HPDE6-E6E7 (cell line): ENCODE measurements around the gene PARN.

Experiments
- DNase-seq: peaks from one replicate; pipeline ENCODE4 v3.0.0; 2011; ENCODE audit warnings: missing footprints; ENCODE audit errors: extremely low spot score

Gene PARN

DNA sequence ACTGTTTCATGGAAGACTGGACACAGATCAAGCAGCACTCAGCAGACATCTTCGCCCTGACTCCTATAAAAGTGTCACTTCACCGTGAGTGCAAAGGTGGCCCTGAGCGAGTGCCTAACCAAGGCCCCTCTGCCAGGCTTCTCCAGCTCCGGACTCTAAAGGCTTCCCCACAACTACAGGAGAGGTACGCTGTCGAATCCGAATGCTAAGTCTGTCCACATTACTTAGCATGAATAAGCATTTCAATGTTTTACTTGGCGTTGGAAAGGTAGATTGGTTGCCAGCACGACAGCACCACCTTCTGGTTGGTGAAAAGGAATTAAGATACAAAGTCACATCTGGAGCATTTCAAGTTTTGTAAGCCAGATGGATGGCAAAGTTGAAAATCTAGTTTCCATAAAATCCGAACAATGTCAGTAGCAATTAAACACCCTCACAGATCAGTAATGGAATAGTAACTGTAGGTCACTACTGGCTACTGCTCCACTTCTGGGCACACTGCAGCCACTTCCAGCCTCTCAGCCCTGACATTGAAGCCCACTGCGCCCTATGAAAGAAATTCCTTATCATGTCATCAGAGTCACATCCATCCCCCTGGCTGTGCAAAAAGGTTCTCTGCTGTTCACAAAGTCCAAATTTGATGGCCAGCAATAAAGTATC is 100.9 kb downstream of the PARN start:
- DNase-seq = peak; percentile 42

DNA sequence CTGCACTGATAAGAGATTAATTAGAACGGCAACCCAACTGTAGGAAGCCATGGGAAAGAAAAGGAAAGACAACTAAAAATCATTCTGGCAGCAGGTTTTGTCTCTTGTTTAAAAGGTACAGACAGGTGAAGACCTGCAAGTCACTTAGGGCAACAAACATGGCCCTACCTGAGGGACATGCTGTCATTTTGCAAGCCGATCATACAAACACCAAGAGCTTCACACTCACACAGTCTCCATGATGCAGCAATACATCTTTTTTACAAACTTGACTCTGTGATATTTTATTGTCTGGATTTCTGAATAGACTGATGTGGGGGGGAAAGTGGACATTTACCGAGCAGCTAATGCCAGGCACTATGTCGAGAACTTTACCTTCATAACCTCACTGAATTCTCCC is 101.8 kb downstream of the PARN start:
- no peak for DNase-seq

DNA sequence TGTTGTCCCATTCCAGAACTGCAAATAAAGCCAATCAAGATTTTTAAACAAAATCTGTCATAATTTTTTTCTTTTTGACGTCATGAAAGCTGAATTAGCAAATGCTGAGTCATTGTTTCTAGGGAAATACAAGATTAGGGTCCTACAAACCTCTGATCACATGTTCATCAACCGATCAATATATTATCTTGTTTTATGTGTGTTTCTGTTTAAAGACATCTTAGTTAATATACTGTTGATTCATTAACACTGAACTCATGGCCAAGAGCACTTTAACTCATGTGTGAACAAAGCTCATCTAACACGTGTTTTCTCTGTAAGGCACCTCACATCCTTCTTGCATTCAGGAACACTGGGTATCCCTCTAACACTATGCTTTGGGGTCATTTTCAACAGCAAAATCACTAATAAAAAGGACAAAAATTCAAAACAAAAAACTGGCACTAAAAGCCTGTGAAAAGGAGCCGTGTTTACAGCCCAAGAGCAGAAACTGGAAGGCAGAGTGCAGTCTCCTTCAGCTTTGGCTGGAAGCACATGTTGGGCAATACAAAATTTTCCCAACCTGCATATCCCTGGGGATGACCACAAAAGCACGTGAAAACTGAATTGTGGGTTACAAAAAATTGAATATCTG is 102.5 kb downstream of the PARN start:
- DNase-seq = no peak

DNA sequence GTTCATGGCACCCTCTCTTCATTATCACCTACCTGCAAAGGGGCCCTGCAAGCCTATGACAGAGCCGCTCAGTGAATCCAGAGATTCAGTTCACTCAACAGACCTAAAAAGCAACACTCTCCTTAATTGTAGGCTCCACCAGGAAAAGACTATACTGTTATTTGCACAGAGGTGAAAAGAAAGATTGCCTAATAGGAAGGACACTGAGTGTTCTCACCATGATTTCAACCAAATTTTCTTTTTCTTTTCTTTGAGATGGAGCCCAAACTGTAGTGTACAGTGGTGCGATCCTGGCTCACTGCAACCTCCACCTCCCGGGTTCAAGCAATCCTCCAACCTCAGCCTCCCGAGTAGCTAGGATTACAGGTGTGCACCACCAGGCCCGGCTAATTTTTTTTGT is 104.5 kb downstream of the PARN start:
- DNase-seq = no peak

DNA sequence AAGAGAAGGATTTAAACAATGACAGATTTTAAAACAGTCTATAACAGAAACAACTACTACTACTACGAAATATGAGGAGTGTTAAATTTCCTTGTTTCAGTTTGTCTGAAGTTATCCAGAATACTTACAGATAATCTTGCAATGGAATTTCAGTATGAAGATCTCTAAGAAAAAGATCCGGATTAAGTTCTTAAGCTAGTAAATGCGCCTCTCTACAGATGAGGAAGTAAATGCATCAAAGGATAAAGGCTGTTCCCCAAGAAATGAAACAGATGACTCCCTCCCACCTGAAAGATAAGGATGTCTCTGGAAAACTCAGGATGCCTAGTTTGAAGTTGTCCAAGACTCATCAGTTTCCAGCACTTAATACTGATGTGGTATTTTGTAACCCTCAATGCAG is 105.1 kb downstream of the PARN start:
- DNase-seq = no peak

DNA sequence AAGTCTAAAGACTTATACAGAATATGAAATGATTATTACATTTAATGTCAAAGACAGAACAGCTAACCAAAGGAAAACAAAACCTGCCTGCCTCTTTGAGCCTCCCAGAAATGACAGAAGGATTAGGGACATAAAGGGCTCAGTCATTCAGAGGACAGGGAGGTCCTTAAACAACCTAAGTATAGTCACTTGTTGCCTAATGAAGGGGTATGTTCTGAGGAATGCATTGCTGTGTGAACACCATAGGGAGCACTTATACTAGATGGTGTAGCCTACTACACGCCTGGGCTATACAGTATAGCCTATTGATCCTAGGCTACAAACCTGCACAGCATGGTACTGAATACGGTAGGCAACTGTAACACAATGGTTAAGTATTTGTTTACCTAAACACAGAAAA is 106.4 kb downstream of the PARN start:
- DNase-seq = no peak

DNA sequence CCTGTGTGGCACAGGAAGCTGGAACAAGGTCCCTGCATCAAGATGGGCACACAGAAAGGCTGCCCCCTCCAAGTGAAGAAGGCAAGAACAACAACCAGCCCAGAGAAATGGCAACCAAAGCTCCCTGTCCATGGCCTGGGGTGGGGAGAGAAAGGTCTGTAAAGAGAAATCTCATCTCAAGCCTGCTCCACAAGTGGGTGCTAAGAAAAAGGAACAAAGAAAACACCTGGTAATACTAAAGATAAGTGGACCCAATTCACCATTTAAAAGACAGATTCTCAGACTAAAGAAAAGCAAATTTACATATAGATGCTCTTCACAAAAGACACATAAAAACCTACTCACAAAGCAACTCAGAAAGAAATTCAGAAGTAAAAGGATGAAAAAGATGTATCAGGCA is 107.4 kb downstream of the PARN start:
- no peak for DNase-seq

DNA sequence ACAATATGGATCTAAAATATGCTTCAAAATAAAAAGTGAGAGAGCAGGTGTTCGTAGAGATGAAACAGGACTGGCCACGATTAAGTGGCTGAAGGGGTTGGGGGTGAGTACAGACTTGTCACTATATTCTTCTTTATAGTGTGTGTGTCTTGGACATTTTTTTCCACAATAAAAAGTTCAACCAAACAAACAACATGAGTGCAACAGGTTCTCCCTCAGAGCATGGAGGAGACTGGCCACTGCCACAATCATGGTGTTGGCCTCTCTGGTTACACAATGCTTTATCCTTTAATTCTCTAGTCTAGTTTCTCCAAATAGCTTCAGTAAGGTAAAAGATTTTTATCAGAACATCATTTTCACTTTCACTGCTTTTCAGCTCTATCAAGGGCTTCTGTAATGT is 109.3 kb downstream of the PARN start:
- DNase-seq = no peak

DNA sequence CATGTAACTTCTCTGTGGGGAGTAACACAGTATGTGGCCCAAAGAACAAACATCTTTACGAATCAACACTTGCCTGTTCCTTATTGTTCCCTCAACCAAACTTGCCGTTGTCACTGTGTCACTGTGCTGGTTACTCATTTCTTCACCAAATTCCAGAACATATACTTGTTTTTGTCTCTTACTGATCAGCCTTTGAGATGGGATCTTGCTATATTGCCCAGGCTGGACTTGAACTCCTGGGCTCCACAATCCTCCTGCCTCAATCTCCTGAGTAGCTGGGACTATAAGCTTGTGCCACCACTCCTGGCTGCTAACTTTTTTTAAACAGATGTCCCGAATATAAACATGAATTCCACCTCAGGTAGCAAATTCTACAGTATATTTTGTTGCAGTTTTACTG is 115.1 kb downstream of the PARN start:
- DNase-seq = no peak

DNA sequence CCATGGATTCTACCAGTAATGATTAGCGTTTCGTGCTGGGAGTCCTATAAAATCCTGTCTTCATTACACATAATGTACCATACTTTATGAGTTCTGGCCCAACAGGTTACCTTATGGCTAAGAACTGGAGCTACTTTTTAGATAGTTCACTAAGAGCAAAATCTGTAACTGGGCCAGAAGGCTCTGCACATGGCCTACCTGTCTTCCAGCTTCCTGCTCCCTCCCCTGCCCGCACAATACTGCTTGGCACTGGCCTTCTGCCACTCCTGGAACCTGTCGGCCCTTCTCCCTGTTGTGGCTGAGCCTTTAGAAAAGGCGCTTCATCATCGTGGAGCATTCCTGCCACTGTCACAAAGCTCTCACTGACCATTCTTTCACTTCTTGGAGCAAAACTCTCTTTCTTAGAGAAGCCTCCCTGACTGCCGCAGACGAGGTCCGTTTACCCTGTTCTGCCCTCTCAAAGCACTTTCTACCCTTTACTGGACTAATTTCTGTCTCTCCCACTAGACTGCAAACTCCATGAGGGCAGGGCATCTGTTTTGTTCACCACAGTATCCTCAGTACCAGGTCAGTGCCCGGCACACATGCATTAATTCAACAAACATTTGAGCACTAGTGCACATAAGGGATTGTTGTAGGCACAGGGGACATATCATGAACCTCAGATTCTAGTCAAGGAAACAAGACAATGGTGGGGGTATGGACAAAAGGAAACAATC is 116.5 kb downstream of the PARN start:
- DNase-seq = no peak

DNA sequence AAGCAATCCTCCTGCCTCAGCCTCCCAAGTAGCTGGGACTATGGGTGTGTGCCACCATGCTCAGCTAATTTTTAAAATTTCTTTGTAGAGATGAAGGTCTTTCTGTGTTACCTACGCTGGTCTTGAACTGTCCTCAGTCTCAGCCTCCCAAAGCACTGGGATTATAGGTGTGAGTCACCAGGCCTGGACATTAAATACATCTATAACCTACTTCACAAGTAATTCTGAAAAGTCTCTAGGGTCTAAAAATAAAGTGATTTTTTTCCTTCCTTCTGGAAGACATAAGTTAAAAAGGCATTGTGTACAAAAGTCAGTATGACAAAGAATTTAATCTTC is 118.3 kb downstream of the PARN start:
- no peak for DNase-seq

DNA sequence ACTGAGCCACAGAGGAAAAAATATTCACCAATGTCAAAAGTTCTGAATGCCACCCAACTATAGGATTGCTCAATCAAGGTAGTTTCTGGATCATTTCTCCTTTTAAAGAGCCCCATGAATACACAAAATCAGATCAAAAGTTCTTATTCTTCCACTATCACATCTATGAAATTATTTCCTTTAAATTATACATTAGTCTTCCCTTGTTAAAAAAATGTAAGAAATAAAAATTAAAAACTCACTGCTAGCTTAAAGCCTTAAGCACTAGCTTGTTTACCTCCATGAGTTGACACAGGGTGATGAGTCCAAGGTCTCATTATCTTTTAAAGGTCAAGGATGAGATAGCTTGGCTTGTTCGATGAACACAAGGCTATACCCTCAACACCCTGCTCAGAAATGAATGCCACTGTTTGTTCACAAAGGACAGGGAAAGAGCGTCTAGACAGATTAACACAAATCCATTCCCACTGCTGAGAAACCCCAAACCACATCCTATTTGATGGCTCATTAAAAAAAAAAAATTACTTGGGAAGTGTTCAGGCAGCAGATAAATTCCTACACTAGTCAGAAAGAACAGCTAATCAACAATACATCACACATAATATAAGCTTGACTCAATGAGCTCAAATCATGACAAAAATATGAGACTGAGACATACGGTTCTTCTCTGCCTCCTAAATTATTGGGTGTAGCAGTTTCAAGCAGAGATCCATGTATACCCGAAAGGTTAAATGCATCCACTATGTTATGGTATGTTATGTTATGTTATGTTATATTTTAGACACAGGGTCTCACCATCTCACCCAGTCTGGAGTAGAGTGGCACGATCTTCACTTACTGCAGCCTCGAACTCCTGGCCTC is 118.9 kb downstream of the PARN start:
- no peak for DNase-seq

DNA sequence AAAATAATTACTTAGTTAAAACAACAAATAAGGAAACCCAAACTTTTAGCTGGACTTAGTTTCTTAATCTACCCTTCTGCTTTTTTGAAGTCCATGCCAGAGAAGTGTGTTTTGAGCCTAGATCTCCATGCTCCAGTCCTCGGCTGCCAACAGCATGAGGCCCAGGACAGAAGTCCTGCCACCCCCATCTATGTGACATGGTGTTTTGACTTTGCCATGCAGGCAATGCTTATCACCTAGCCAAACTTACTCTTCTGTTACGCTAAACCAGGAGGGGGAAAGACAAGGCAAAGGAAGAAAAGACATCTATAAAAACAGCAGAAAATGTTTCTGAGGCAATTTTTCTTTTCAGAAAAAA is 119.5 kb downstream of the PARN start:
- DNase-seq = no peak

DNA sequence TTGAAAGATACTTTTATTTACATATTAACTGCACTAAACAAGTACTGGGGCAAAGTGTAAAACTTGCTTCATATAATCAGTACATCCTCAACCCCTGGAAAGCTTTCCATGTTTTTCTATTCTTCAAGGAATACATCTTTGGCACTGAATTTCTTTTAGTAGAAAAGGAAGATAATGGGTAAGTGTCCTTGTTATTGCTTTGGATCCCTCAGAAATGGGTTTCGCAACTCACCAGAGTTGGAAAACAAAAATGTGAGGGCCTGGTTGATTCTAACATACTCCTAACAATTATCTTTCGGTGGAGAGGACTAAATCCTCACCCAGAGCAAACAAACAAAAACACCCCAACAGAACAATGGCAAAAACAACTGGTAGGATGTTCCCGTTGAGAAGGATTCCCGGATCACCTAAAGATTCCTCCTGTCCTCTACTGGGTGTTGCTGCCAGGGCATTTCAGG is 120.4 kb downstream of the PARN start:
- no peak for DNase-seq

DNA sequence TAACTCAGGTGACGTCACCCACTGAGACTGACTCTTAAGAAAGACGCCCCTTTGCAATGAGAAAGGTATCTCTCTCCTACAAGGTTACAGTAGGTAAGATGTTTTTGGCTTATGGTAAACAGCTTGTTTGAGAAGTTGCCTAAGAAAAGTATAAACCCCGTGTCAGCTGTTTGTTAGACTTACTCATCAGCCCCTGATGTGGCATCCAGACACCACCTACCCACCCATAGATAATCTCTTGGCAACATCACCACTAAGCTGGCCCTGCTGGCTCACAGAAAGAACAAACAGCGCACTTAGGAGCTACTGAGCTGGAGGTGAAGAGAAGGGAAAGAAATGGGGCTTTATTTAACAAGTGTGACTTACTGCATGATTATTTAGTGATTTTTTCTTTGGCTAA is 121.0 kb downstream of the PARN start:
- DNase-seq = no peak

DNA sequence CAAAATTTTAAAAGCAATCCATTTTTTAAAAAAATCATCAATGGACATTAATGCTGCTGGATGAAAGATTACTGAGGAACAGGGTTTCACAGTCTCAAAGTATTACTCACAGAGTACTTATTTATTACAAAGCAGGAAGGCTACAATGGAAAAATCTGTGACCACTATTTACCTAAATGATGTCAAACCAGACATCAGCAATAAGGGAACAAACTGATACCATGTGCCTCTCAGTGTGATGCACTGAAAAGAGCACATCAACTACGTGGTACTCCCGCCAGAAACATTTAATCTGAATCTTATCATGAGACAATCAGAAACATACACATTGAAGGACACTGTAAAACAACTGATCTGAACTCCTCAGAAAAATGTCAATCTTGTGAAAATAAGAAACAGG is 124.2 kb downstream of the PARN start:
- no peak for DNase-seq

DNA sequence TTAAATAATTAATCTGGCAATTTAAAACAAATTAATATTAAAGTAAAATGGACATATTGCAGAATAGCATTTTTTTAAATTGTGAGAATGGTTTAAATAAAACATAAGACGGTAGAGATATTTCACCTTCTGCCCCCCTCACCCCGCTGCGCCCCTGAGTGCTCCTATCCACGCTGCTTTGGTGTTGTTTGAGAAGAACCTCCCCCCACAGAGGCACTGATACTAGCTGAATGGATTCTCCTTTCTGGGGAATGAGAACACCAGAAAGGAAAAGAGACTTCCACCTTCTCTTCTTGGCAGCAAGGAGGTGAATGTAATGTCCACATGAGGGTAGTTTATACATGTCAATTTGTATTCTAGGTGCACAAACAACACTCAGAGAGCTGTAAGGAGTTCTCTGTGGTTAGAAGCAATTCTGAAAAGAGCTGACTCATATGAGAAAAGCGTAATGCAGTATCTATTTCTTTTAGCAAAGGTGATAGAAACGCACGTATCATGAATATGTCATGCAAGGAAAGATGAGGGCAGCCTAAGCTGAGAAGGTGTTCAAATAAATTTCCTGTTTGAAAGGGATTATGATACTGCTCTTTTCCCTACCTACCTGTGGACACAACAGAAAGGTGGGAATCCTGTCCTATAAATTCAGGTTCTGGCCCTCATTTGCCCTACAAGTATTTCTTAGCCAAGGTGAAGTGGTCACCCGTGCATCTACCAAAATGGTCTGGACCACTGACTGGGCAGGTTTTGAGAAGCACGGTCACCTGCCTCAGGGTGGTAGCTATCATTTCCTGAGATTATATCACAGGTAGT is 126.9 kb downstream of the PARN start:
- DNase-seq = peak; percentile 58

DNA sequence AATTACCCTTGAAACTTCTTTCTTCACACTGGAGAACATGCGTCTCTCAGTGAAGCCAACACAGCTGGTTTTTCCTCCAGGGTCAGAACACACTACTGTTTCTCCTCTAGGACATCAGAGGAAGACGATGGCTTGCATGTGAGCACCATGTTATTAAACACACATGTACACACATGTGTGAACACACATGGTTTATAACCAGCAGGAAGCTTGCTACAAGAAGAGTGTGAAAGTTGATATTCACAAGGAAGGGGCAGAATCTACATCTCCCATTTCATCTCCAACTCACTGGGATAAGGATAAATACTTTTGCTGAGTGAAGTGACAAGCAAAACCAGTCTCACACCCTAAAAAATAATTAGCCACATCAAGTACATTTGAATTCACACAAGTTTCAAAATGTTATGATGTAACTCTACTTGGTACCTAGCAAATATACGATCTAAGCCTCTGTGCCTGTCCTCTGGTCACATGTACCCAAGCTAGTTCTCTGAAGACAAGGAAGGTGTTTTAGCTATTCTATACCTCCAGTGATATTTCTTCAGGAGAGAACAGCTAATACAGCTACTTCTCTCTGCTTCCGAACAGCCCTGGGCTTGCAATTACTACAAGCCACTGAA is 127.7 kb downstream of the PARN start:
- DNase-seq = no peak

DNA sequence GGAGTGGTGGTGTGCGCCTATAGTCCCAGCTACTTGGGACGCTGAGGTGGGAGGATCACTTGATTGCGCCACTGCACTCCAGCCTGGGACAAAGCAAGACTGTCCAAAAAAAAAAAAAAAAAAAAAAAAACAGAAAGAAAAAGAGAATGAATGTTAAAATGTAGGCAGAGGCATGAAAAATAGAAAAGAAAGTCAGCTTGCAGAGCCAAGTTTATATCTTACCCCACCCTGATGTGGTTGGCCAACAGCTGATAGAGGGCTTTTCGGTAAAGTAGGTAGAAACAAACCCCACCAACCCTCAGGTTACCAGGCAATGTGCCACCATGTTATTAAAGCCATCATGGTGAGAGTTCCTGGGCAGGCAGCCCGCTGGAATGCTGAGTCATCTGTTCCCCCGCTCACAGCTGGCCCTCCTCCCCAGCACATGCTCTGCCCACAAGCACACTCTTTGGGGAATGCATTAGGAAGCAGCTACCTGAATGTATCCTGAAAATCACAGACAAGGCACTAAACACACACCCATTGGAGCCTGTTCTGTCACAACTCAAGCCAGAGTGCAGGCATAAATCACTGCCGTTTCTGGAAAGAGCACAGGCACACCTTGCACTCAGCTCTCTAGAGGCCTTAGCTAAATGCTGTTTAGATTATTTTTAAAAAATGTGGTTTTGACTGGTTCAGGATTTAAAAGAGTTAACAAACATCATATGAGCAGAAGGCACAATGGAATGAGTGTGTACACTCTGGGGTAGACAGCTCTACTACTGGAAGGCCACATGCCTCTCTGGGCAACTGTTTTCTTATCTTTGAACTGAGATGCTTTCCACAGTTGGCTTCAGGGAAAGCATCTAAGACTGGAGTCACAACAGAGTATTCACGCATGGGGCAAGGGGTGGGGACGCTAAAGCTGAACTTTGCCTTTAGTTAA is 128.5 kb downstream of the PARN start:
- DNase-seq = peak; percentile 72

DNA sequence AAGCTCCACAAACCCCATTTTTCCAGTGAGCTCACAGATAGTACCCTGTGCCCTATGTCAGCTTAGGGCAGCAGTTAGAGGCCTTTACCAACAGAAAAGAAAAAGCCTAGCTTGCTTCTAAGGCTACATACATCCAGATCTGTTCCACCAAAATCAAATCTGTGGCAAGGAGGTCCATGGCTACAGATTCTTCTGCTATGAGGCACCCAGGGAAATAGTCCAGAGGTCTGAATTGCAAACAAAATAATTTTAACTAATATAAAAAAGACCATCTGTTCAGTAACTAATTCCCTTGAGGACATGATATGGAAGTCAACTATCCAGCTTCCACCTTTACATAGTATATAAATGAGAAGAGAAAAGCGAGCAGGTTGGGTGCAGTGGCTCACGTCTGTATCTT is 129.3 kb downstream of the PARN start:
- no peak for DNase-seq
